H9 (cell line): ENCODE measurements around the gene TEX35. TPM values are rescaled to one million over a fixed set of nuclear protein-coding genes. Genes with fewer than 3 reads are reported as not detected.

Experiments
- DNase-seq: peaks from one replicate; pipeline ENCODE4 v3.0.0-alpha.2; 2017
- H2AFZ ChIP-seq: one replicate; pipeline ENCODE4 v1.6.1; 2013; ENCODE audit warnings: mild to moderate bottlenecking, low read length, control low read depth, moderate library complexity
- H2AK5ac ChIP-seq: 2 replicates; pipeline ENCODE4 v1.6.1; 2013; ENCODE audit warnings: low read length, control low read depth, mixed read lengths; ENCODE audit not compliant: insufficient read length
- H2BK120ac ChIP-seq: one replicate; pipeline ENCODE4 v1.6.1; 2013; ENCODE audit warnings: low read depth, mild to moderate bottlenecking, low read length, control low read depth, inconsistent platforms; ENCODE audit not compliant: poor library complexity, severe bottlenecking
- H2BK12ac ChIP-seq: 2 replicates; pipeline ENCODE4 v1.6.1; 2013; ENCODE audit warnings: low read length, control low read depth, mixed read lengths, low read depth; ENCODE audit not compliant: insufficient read length
- H2BK15ac ChIP-seq: 2 replicates; pipeline ENCODE4 v1.6.1; 2013; ENCODE audit warnings: low read depth, low read length, control low read depth
- H2BK20ac ChIP-seq: one replicate; pipeline ENCODE4 v1.6.1; 2013; ENCODE audit warnings: low read depth, mild to moderate bottlenecking, low read length, control low read depth, inconsistent platforms; ENCODE audit not compliant: poor library complexity, severe bottlenecking
- H2BK5ac ChIP-seq: 2 replicates; pipeline ENCODE4 v1.6.1; 2013; ENCODE audit warnings: low read length, control low read depth, mixed read lengths; ENCODE audit not compliant: insufficient read length
- H3K14ac ChIP-seq: 2 replicates; pipeline ENCODE4 v1.6.1; 2013; ENCODE audit warnings: low read length, control low read depth; ENCODE audit not compliant: insufficient read depth
- H3K18ac ChIP-seq: 2 replicates; pipeline ENCODE4 v1.6.1; 2013; ENCODE audit warnings: low read depth, mild to moderate bottlenecking, mixed read lengths, low read length, control low read depth; ENCODE audit not compliant: insufficient read length
- H3K23ac ChIP-seq: 2 replicates; pipeline ENCODE4 v1.6.1; 2013; ENCODE audit warnings: low read length, control low read depth, mixed read lengths, low read depth; ENCODE audit not compliant: insufficient read length
- H3K23me2 ChIP-seq: 2 replicates; pipeline ENCODE4 v1.6.1; 2013; ENCODE audit warnings: low read depth, mild to moderate bottlenecking, mixed read lengths, low read length, control low read depth; ENCODE audit not compliant: insufficient read length, poor library complexity, severe bottlenecking
- H3K27ac ChIP-seq: 2 replicates; pipeline ENCODE4 v1.5.1; 2013; ENCODE audit warnings: low read length, control low read depth, mixed read lengths, low read depth; ENCODE audit not compliant: insufficient read length
- H3K27me3 ChIP-seq: 2 replicates; pipeline ENCODE4 v1.6.1; 2013; ENCODE audit warnings: low read length, control low read depth, inconsistent platforms; ENCODE audit not compliant: insufficient read depth
- H3K4ac ChIP-seq: 2 replicates; pipeline ENCODE4 v1.6.1; 2013; ENCODE audit warnings: low read depth, mild to moderate bottlenecking, control low read depth, inconsistent platforms, low read length, moderate library complexity
- H3K4me1 ChIP-seq: 2 replicates; pipeline ENCODE4 v1.6.1; 2013; ENCODE audit warnings: low read length, control low read depth, inconsistent platforms; ENCODE audit not compliant: insufficient read depth
- H3K4me2 ChIP-seq: 2 replicates; pipeline ENCODE4 v1.6.1; 2013; ENCODE audit warnings: low read length, control low read depth, mixed read lengths; ENCODE audit not compliant: insufficient read length, insufficient read depth
- H3K56ac ChIP-seq: 2 replicates; pipeline ENCODE4 v1.6.1; 2013; ENCODE audit warnings: low read depth, mild to moderate bottlenecking, mixed read lengths, low read length, control low read depth; ENCODE audit not compliant: insufficient read length
- H3K79me1 ChIP-seq: 2 replicates; pipeline ENCODE4 v1.6.1; 2013; ENCODE audit warnings: low read depth, mild to moderate bottlenecking, moderate library complexity, low read length, control low read depth, inconsistent platforms; ENCODE audit not compliant: insufficient read depth, poor library complexity, severe bottlenecking
- H3K79me2 ChIP-seq: 2 replicates; pipeline ENCODE4 v1.6.1; 2013; ENCODE audit warnings: low read length, control low read depth, inconsistent platforms; ENCODE audit not compliant: insufficient read depth
- H3K9ac ChIP-seq: 2 replicates; pipeline ENCODE4 v1.6.1; 2013; ENCODE audit warnings: low read length, control low read depth, mixed read lengths; ENCODE audit not compliant: insufficient read length; ENCODE audit errors: extremely low read depth
- H3K9me3 ChIP-seq: one replicate; pipeline ENCODE4 v1.6.1; 2013; ENCODE audit warnings: low read depth, low read length, inconsistent platforms; ENCODE audit not compliant: control insufficient read depth
- H3T11ph ChIP-seq: one replicate; pipeline ENCODE4 v1.6.1; 2013; ENCODE audit warnings: mild to moderate bottlenecking, low read length, control low read depth, inconsistent platforms
- H4K20me1 ChIP-seq: one replicate; pipeline ENCODE4 v1.6.1; 2013; ENCODE audit not compliant: control insufficient read depth, insufficient read length, insufficient read depth
- H4K5ac ChIP-seq: 2 replicates; pipeline ENCODE4 v1.6.1; 2013; ENCODE audit warnings: low read depth, mild to moderate bottlenecking, mixed read lengths, low read length, control low read depth; ENCODE audit not compliant: insufficient read length
- H4K8ac ChIP-seq: replicated peaks from 2 replicates; pipeline ENCODE4 v1.6.1; 2013; ENCODE audit warnings: low read length, control low read depth, mixed read lengths, low read depth; ENCODE audit not compliant: insufficient read length
- H4K91ac ChIP-seq: 2 replicates; pipeline ENCODE4 v1.6.1; 2013; ENCODE audit warnings: low read depth, mild to moderate bottlenecking, moderate library complexity, mixed read lengths, low read length, control low read depth; ENCODE audit not compliant: insufficient read length
- H3K27ac Mint-ChIP-seq, 3 experiments: 2 replicates in 2 of 3; 3 replicates in 1 of 3; pipeline ENCODE4 v1.8.0; 2020 to 2021; ENCODE audit warnings: mixed read lengths in 3 of 3, mild to moderate bottlenecking in 1 of 3, moderate library complexity in 1 of 3
- H3K27me3 Mint-ChIP-seq: 2 replicates; pipeline ENCODE4 v1.8.0; 2021; ENCODE audit warnings: low read depth, mild to moderate bottlenecking, moderate library complexity, mixed read lengths
- H3K36me3 Mint-ChIP-seq, 3 experiments: 2 replicates in 2 of 3; 3 replicates in 1 of 3; pipeline ENCODE4 v1.8.0; 2020 to 2021; ENCODE audit warnings: low read depth in 3 of 3, mixed read lengths in 3 of 3; ENCODE audit not compliant: insufficient read depth in 1 of 3
- H3K4me1 Mint-ChIP-seq, 2 experiments: 2 replicates each; pipeline ENCODE4 v1.8.0; 2020; ENCODE audit warnings: mixed read lengths in 2 of 2
- H3K4me3 Mint-ChIP-seq, 2 experiments: 2 replicates in 1 of 2; 3 replicates in 1 of 2; pipeline ENCODE4 v1.8.0; 2020 to 2021; ENCODE audit warnings: mild to moderate bottlenecking in 2 of 2, mixed read lengths in 2 of 2, moderate library complexity in 1 of 2
- H3K9me3 Mint-ChIP-seq, 2 experiments: 2 replicates in 1 of 2; 3 replicates in 1 of 2; pipeline ENCODE4 v1.8.0; 2020; ENCODE audit warnings: mild to moderate bottlenecking in 2 of 2, mixed read lengths in 2 of 2, moderate library complexity in 1 of 2
- CTCF ChIP-seq: fragments of 200-600 bp; sonication (generic); conservative IDR thresholded peaks from 3 replicates; pipeline ENCODE4 v1.8.0; 2021; ENCODE audit warnings: antibody characterized with exemption, mild to moderate bottlenecking
- WGBS: extraction: QIAGEN DNeasy Blood & Tissue Kit; methylation state at CpG from one replicate; pipeline ENCODE4 v1.1.7; 2013; ENCODE audit warnings: missing lambda C conversion rate, low lambda C conversion rate, mixed read lengths; ENCODE audit not compliant: insufficient read length; ENCODE audit errors: extremely low coverage; 5-methylcytosine and 5-hydroxymethylcytosine counted together
- total RNA-seq: library from RNA; stranded (reverse); gene quantifications from 2 replicates; pipeline ENCODE4 v1.2.1, GENCODE V29; 2021

TEX35 gene
- total RNA-seq, 1 experiment from 2014 or later, result not detected

- no CpG with 5 or more reads among the region's 6 CpGs for WGBS
- Histone ChIP-seq H2BK12ac (no peak overlapping the region), H3K9me3 (no peaks in the 10 kb centered on the region), H3K27me3 (no peaks in the 10 kb centered on the region), H4K91ac (no peak overlapping the region), H3K4me2 (no peak overlapping the region), H3K23me2 (no peaks in the 10 kb centered on the region), H4K8ac (no peak overlapping the region), H4K20me1 (no peaks in the 10 kb centered on the region), H3K4me1 (no peaks in the 10 kb centered on the region), H2BK120ac (no peak overlapping the region), H2AK5ac (no peak overlapping the region), H3K18ac (no peak overlapping the region), H3K14ac (no peak overlapping the region), H2BK15ac (no peak overlapping the region), H2BK5ac (no peak overlapping the region), H3K27ac (no peak overlapping the region), H2AFZ (no peak overlapping the region), H2BK20ac (no peak overlapping the region), H3K79me2 (no peaks in the 10 kb centered on the region), H3K23ac (no peak overlapping the region), H3K4ac (no peak overlapping the region), H3K56ac (no peak overlapping the region), H3K9ac (no peak overlapping the region), H4K5ac (no peak overlapping the region), H3T11ph (no peak overlapping the region), H3K79me1 (no peaks in the 10 kb centered on the region)
- TF ChIP-seq CTCF, result no peak
- Mint-ChIP-seq H3K27ac (no peak overlapping the region), H3K27me3 (peaks cover 2% of the 10 kb centered on the region), H3K4me1 (peaks cover 0 to under 1% of the 10 kb centered on the region in 2 experiments; a peak in 2 of 4 replicates), H3K36me3 (no peaks in the 10 kb centered on the region), H3K4me3 (no peak overlapping the region), H3K9me3 (no peaks in the 10 kb centered on the region)
- no peak for DNase-seq
Measured at GRCh38 chr1:178506669-178507068, 6.2 kb upstream of the TEX35 start.
